Glutamatergic neuron (in vitro differentiated cells): ENCODE data around the gene TMEM132C. TPM values are rescaled to one million over a fixed set of nuclear protein-coding genes. Genes with fewer than 3 reads are reported as not detected.
A peak's percentile ranks its signal among the peaks of the same experiment; 100 is the strongest.

Experiments
- DNase-seq: peaks from one replicate; pipeline ENCODE4 v3.0.0; 2022
- H3K27ac Mint-ChIP-seq: one replicate; pipeline ENCODE4 v1.8.0; 2020; ENCODE audit warnings: mild to moderate bottlenecking, mixed read lengths, inconsistent platforms; ENCODE audit not compliant: unreplicated experiment
- H3K27me3 Mint-ChIP-seq: one replicate; pipeline ENCODE4 v1.8.0; 2020; ENCODE audit warnings: mild to moderate bottlenecking, moderate library complexity, mixed read lengths, inconsistent platforms; ENCODE audit not compliant: unreplicated experiment
- H3K36me3 Mint-ChIP-seq: one replicate; pipeline ENCODE4 v1.8.0; 2020; ENCODE audit warnings: mild to moderate bottlenecking, mixed read lengths, inconsistent platforms; ENCODE audit not compliant: unreplicated experiment
- H3K4me1 Mint-ChIP-seq: one replicate; pipeline ENCODE4 v1.8.0; 2020; ENCODE audit warnings: mild to moderate bottlenecking, low read depth, mixed read lengths, inconsistent platforms; ENCODE audit not compliant: unreplicated experiment
- H3K4me3 Mint-ChIP-seq: one replicate; pipeline ENCODE4 v1.8.0; 2020; ENCODE audit warnings: mild to moderate bottlenecking, mixed read lengths, inconsistent platforms; ENCODE audit not compliant: unreplicated experiment
- H3K9me3 Mint-ChIP-seq: one replicate; pipeline ENCODE4 v1.8.0; 2020; ENCODE audit warnings: mild to moderate bottlenecking, moderate library complexity, mixed read lengths, inconsistent platforms; ENCODE audit not compliant: unreplicated experiment
- CTCF ChIP-seq: fragments of 200-600 bp; sonication (generic); IDR thresholded peaks from one replicate; pipeline ENCODE4 v1.5.0; 2021; ENCODE audit not compliant: partially characterized antibody, unreplicated experiment
- total RNA-seq: library from RNA; stranded (reverse); fragmentation: NEBNext Ultra II Directional; extraction: Animal tissue kit (Norgen Biotek cat#: 25700); gene quantifications from one replicate; pipeline ENCODE4 v1.2.1, GENCODE V29; 2021; ENCODE audit not compliant: unreplicated experiment

TMEM132C gene
- total RNA-seq, 1 donor from 2014 or later = 8.0 TPM

- H3K27ac Mint-ChIP-seq = no peak overlapping the region
- H3K4me1 Mint-ChIP-seq = peaks cover 3% of the 10 kb centered on the region
- DNase-seq = peak; percentile 33
- peak overlapping the region; percentile 64 for H3K4me3 Mint-ChIP-seq
- H3K9me3 Mint-ChIP-seq = peaks cover 16% of the 10 kb centered on the region
- TF ChIP-seq CTCF = no peak
- peaks cover 7% of the 10 kb centered on the region for H3K27me3 Mint-ChIP-seq
- peaks cover 18% of the 10 kb centered on the region for H3K36me3 Mint-ChIP-seq
Observed at GRCh38 chr12:128266541-128267130, 334 bp upstream of the TMEM132C start.

- peak; percentile 32 for DNase-seq
- no peak for TF ChIP-seq CTCF
- no peak overlapping the region for H3K27ac Mint-ChIP-seq
- peaks cover 18% of the 10 kb centered on the region for H3K9me3 Mint-ChIP-seq
- peak overlapping the region; percentile 83 for H3K4me3 Mint-ChIP-seq
- H3K4me1 Mint-ChIP-seq = peaks cover 3% of the 10 kb centered on the region
- peaks cover 18% of the 10 kb centered on the region for H3K36me3 Mint-ChIP-seq
- H3K27me3 Mint-ChIP-seq = peaks cover 7% of the 10 kb centered on the region
Observed at GRCh38 chr12:128267651-128268378, 845 bp downstream of the TMEM132C start.

- H3K27me3 Mint-ChIP-seq = peaks cover 7% of the 10 kb centered on the region
- H3K9me3 Mint-ChIP-seq = peaks cover 18% of the 10 kb centered on the region
- H3K4me3 Mint-ChIP-seq = peak overlapping the region; percentile 84
Observed at GRCh38 chr12:128268379-128268995, 1.5 kb downstream of the TMEM132C start.

GRCh38 chr12:128269181-128269591 is 2.2 kb downstream of the TMEM132C start:
- DNase-seq = no peak
- peaks cover 18% of the 10 kb centered on the region for H3K9me3 Mint-ChIP-seq
- peaks cover 3% of the 10 kb centered on the region for H3K4me1 Mint-ChIP-seq
- peak overlapping the region; percentile 84 for H3K4me3 Mint-ChIP-seq
- peaks cover 8% of the 10 kb centered on the region for H3K36me3 Mint-ChIP-seq
- TF ChIP-seq CTCF = no peak
- peaks cover 6% of the 10 kb centered on the region for H3K27me3 Mint-ChIP-seq
- no peak overlapping the region for H3K27ac Mint-ChIP-seq

More at GRCh38 chr12:128268379-128268995, 1.5 kb downstream of the TMEM132C start:
- peaks cover 3% of the 10 kb centered on the region for H3K4me1 Mint-ChIP-seq
- TF ChIP-seq CTCF = no peak
- no peak overlapping the region for H3K27ac Mint-ChIP-seq
- no peak for DNase-seq
- peaks cover 15% of the 10 kb centered on the region for H3K36me3 Mint-ChIP-seq
